H54 (cell line): ENCODE measurements around the gene PCGF2.

Experiments used
- DNase-seq: peaks from one replicate; pipeline ENCODE4 v3.0.0; 2011; ENCODE audit warnings: low spot score, mixed read lengths; ENCODE audit not compliant: insufficient read length
- FAIRE-seq: peaks from 3 replicates; lab custom pipeline; 2011; peaks lifted over from hg19 to GRCh38; lab: Jason Lieb, UNC
- POLR2A ChIP-seq: IDR thresholded peaks from 2 replicates; pipeline ENCODE4 v1.6.1; 2011; ENCODE audit warnings: low read depth, mild to moderate bottlenecking, low read length

The PCGF2 gene

GRCh38 chr17:38768417-38768816 is 20.3 kb upstream of the PCGF2 start:
- TF ChIP-seq POLR2A: no peak
- no peak for DNase-seq
- no peak for FAIRE-seq

GRCh38 chr17:38766341-38766740 is 18.2 kb upstream of the PCGF2 start:
- TF ChIP-seq POLR2A: no peak
- DNase-seq (no peak), FAIRE-seq (no peak)

- TF ChIP-seq POLR2A: no peak
- DNase-seq (no peak), FAIRE-seq (no peak)
Observed at GRCh38 chr17:38762231-38762630, 14.1 kb upstream of the PCGF2 start.

DNA sequence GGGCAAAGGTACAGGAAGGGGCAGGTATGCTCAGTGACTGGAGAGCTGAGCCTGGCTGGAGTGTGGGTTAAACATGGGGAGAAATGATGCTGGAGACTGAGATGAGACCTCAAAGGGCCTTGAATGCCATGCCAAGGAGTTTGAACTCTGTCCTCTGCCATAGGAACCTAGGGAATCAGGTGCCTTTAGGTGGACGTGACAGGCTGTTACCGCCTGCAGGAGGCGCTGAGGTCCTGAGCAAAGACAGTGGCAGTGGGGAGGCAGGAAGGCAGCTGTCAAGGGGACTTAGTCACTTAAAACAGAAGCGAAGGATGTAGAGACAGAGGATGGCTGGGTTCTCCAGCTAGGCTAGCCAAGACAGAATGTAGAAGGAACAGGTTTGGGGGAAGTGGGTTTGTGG is 13.5 kb upstream of the PCGF2 start:
- FAIRE-seq (no peak), DNase-seq (no peak)
- no peak for TF ChIP-seq POLR2A

DNA sequence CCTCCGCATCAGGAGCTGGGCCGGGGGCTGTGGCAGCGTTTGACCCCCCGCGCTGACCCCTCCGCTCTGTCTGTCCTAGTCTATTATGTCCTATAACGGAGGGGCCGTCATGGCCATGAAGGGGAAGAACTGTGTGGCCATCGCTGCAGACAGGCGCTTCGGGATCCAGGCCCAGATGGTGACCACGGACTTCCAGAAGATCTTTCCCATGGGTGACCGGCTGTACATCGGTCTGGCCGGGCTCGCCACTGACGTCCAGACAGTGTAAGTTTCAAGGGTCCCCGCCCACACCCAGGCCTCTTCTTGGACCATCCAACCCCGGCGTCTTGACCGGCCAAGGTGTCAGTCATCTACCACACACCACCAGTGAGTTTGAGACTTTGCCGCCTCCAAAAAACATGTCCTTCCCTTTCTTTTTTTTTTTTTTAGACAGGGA is 5.0 kb upstream of the PCGF2 start:
- DNase-seq (no peak), FAIRE-seq (no peak)
- TF ChIP-seq POLR2A: no peak

DNA sequence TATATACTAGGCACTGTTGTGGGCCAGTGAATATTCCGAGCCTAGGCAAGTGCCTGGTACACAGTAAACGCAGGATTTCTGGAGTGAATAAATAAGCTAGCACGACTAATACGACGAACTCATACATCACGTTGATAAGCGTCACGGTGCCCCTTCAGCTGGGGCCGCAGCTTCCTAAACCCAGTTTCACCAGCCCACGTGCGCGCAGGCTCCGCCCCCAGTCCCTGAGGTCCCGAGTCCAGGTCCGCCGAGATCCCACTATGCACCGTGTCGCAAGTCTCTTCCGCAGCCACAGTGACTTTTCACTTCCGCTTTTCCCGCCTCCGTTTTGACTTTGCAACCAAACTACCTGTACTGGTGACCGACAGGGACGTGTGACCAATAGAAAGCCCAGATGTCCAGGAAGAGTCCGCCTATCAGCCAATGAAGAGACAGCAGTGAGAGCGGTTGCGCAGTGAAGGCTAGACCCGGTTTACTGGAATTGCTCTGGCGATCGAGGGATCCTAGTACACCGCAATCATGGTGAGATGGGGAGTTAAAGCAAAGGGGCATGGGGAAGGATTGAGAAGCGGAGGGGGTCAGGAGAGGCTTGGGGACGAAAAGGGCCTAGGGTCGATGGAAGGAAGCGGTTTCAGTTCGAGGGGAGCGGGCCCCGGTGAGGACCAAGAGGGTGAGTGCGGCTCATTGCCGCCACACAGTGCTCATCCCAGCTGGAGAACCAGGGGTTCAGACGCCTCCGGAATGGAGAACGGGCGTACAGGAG is 4.4 kb upstream of the PCGF2 start, which contains the start of gene PSMB3:
Gene PSMB3, plus strand, starts transcription at position 434 of the 763 bp plus-strand sequence. Its CDS starts 86 bp downstream, at position 520.
- FAIRE-seq: no peak
- TF ChIP-seq POLR2A: peak; percentile 52
- DNase-seq: peak; percentile 95

- DNase-seq (peak; percentile 66), FAIRE-seq (no peak)
- TF ChIP-seq POLR2A: peak; percentile 50; the same call in 1 of the 2 replicates
Observed at GRCh38 chr17:38751808-38752307, 3.7 kb upstream of the PCGF2 start.

DNA sequence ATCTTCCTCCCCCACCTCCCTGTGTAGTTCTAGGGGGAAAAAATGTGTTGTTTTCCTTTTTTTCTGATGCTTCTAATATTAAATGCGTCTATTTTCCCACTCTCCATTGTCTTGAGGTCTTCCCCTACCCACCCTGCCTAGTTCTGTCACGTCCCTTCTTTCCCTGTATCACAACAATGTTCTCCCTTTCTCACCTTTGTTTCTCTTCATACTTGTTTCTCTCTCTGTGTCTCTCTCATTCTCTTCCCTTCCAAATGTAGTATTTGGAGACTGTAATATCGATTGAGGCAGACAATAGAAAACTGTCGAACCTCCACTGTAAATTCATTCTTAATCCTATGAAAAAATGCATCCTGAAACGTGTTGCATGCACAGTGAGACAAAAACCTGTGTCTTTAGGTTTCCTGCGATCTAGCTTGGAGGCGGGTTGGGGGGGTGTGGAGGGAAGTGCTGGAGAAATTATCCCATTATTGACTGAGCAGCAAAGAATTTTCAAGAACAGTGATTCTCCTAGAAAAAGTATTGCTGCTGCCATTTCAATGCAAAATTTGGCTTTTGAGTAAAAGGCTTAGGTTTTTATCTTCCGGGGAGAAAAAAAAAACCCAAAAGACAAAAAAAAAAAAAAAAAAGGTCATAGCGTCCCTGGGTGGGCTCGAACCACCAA is 3.1 kb upstream of the PCGF2 start:
- no peak for TF ChIP-seq POLR2A
- DNase-seq: no peak
- no peak for FAIRE-seq

- FAIRE-seq: no peak
- DNase-seq: no peak
- TF ChIP-seq POLR2A: no peak
Observed at GRCh38 chr17:38750312-38751121, 2.4 kb upstream of the PCGF2 start.

GRCh38 chr17:38750044-38750311 is 1.8 kb upstream of the PCGF2 start:
- DNase-seq (no peak), FAIRE-seq (no peak)
- TF ChIP-seq POLR2A: no peak

DNA sequence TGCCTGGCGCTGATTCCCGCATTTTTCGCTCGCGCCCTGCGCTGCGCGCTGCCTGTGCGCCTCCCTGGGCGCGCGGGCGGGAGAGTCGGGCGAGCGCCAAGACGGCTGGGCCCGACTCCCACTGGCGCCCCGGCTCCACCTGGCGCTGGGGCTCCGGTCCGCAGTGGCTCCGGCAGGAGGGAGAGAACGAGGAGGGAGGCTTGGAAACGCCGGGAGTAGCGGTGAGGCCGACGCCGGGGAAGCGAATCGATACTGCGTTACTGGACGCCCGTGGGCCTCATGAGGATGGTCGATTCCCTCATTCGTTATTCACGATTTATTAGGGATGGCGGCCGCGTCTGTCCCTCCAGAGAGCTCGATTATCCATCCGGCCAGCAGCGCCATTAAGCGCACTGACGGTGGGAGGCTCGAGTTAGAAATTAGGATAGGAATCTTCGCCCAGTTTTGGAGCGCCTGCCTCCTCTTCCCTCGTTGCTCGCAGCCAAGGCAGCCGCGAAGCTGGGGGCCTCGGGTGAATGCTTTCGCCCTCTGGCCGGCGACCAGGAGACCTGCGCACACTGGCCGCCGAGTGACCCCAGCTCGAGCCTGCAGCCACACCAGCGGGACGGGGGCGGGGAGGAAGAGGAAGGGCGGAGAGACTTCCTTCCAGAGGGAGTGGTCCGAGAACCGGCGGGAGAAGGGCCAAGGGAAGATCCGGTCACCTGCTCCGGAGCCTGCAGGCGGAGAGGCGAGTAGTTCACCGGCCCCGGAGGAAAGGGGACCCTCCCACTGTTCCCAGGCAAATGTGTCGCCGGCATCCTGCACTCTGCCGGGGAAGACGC is 1.3 kb upstream of the PCGF2 start:
- peak; percentile 89 for TF ChIP-seq POLR2A
- DNase-seq: peak; percentile 74
- FAIRE-seq: no peak

DNA sequence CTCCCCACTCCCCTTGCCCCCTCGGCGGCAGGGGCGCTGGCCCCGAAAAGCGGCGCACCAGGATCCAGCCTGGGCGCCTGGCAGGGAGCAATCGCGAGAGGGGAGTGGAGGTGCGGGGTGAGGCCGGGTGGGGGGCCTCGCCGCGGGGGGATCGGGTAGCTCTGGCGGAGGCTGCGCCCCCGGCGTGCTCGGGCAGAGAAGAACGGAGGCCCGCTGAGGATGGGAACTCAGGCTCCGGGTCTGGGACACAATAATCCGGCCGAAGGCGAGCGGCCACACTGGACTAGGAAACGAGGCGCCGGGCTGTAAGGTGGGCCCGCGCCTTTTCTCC is 721 bp upstream of the PCGF2 start:
- TF ChIP-seq POLR2A: no peak
- FAIRE-seq (no peak), DNase-seq (no peak)

DNA sequence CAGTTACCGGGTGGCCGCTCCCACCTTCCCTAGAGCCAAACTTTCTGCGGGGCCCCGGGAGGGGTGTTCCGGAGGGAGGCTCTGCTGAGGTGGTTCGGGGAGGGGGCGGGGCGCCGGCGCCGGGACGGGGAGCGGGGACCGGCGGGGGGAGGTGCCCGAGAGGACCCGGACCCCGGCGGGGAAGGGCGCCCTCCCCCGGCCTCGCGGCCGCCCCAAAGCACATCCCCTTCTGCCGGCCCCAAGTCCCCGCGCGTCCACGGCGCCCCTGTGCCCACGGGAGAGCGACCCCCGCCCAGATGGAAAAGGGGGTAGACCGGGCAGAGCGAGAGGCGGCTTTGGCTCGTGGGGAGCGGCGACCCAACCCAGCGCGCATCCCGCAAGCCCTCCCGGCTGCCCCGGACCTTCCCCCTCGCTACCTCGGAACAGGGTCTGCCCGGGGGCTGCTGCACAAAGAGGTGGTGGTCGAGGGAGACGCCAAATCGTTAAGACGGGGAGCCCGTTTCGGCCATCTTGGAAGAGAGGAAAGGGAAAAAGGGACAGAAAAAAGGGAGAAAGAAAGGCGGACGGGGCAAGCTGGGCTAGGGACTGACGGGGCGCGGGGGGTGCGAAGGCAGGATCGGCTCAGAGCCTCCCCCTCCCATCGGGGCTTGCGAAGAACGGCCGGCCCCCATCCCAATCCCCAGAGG is 530 bp downstream of the PCGF2 start:
- FAIRE-seq (no peak), DNase-seq (no peak)
- no peak for TF ChIP-seq POLR2A
